ENCODE measurements around the gene ORM2.

DNA sequence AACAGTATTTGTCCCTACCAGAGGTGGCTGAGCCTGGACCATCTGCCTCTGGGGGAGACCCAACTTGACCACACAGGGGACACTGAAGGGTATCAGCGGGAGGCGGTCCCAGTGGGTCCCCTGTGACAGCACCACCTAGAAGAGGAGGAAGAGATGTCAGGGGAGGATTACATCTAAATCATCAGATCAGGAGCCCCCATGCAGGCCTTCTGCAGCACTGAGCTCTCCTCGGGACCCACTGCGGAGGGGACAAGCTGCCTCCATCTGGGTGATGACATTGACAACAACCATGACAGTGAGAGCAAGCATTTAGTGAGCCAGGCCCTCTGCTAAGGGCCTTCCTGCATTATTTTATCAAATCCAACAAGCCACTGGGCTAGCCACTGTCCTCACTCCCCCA is 12.3 kb downstream of the ORM2 start:
- TF ChIP-seq, protein P1, sequence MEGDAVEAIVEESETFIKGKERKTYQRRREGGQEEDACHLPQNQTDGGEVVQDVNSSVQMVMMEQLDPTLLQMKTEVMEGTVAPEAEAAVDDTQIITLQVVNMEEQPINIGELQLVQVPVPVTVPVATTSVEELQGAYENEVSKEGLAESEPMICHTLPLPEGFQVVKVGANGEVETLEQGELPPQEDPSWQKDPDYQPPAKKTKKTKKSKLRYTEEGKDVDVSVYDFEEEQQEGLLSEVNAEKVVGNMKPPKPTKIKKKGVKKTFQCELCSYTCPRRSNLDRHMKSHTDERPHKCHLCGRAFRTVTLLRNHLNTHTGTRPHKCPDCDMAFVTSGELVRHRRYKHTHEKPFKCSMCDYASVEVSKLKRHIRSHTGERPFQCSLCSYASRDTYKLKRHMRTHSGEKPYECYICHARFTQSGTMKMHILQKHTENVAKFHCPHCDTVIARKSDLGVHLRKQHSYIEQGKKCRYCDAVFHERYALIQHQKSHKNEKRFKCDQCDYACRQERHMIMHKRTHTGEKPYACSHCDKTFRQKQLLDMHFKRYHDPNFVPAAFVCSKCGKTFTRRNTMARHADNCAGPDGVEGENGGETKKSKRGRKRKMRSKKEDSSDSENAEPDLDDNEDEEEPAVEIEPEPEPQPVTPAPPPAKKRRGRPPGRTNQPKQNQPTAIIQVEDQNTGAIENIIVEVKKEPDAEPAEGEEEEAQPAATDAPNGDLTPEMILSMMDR (IDR thresholded peaks at IDR 0.05), result no peak
- TF ChIP-seq POLR2A (IDR thresholded peaks at IDR 0.05), result no peak
